ENCODE measurements around the gene MEGF6. TPM values are rescaled to one million over a fixed set of nuclear protein-coding genes. Genes with fewer than 3 reads are reported as not detected.

MEGF6 gene
- total and polyA plus RNA-seq, 2 donors (not counting 3 experiments of a cell fraction or from before 2014, with no cell fraction given) = 22.5 to 63.7 TPM

GRCh38 chr1:3537359-3537758 lies 73.9 kb downstream of the MEGF6 start:
- H2AFZ ChIP-seq (ENCODE audit: low read depth, low read length) = no peak overlapping the region
- TF ChIP-seq MAX (IDR thresholded peaks at IDR 0.05; ENCODE audit: insufficient read depth, insufficient read length) (no peak), FOS (IDR thresholded peaks at IDR 0.05; ENCODE audit: borderline replicate concordance, insufficient read depth, low read length) (no peak), GATA2 (IDR thresholded peaks at IDR 0.05; ENCODE audit: insufficient read depth, insufficient read length, low read depth, low read length) (no peak), MYC (IDR thresholded peaks at IDR 0.05; ENCODE audit: low read depth, low read length) (no peak), POLR2A (IDR thresholded peaks at IDR 0.05; ENCODE audit: low read depth, low read length) (no peak), EZH2 (IDR thresholded peaks at IDR 0.05; ENCODE audit: borderline replicate concordance, low read depth, low read length, severe bottlenecking) (no peak), JUN (IDR thresholded peaks at IDR 0.05; ENCODE audit: borderline replicate concordance, insufficient read depth, insufficient read length, low read depth) (no peak), CTCF (IDR thresholded peaks at IDR 0.05; ENCODE audit: extremely low read depth in 1 of 2, insufficient read depth in 1 of 2, low read depth in 1 of 2, low read length in 2 of 2) (no peak), POLR2AphosphoS5 (IDR thresholded peaks at IDR 0.05; ENCODE audit: insufficient read depth, low read depth, low read length) (no peak)
- no peaks in the 10 kb centered on the region for H3K9me1 ChIP-seq (replicated peaks; ENCODE audit: control insufficient read depth, extremely low read depth, insufficient read depth, low read length)
- H3K27me3 ChIP-seq (ENCODE audit: control insufficient read depth in 2 of 2, insufficient read depth in 2 of 2, low read length in 2 of 2) = no peaks in the 10 kb centered on the region
- no peak for FAIRE-seq
- ChIA-PET POLR2A (no interaction called here), CTCF (interaction anchor here (0.9 to 1.4 kb wide), 2 partner anchors 11 to 82 kb away, joined by 3 to 5 read pairs; no protein-coding TSS in a partner anchor)
- no peaks in the 10 kb centered on the region for H4K20me1 ChIP-seq (replicated peaks; ENCODE audit: control insufficient read depth, extremely low read depth, insufficient read depth, low read length)
- DNase-seq (ENCODE audit: low read depth, low spot score) = no peak
- H3K27ac ChIP-seq (ENCODE audit: insufficient read depth, low read depth, low read length) = no peak overlapping the region
- no TSS peak for BruUV-seq (replicated peaks)
- no peaks in the 10 kb centered on the region for H3K79me2 ChIP-seq (ENCODE audit: control insufficient read depth, insufficient read depth, low read length)
- peaks cover 10% of the 10 kb centered on the region for H3K4me1 ChIP-seq (ENCODE audit: control insufficient read depth, extremely low read depth, insufficient read depth, low read length)
- dilution Hi-C loops (cut with MboI; ENCODE audit: extremely low pct_ligation_motif_present, low sequenced_read_pairs) (no loop called here), intact Hi-C loops (cut with micrococcal nuclease) (no loop called here)
- no peaks in the 10 kb centered on the region for H3K36me3 ChIP-seq (ENCODE audit: control insufficient read depth in 2 of 2, extremely low read depth in 1 of 2, insufficient read depth in 2 of 2, low read length in 2 of 2)
- no peak overlapping the region for H3K9ac ChIP-seq (replicated peaks; ENCODE audit: extremely low read depth, insufficient read depth, low read length)
- no peak overlapping the region for H3K4me3 ChIP-seq (replicated peaks in 1 of 3; ENCODE audit: insufficient read depth in 1 of 3, low read depth in 1 of 3, low read length in 3 of 3)
- H3K4me2 ChIP-seq (ENCODE audit: insufficient read depth, low read length) = no peak overlapping the region
- no peaks in the 10 kb centered on the region for H3K9me3 ChIP-seq (replicated peaks; ENCODE audit: control insufficient read depth, insufficient read depth, low read length)

Data from endothelial cell of umbilical vein (primary cell).